Activated CD8-positive, alpha-beta T cell treated with anti-CD3 and anti-CD28 coated beads for 36 hours (primary cell): ENCODE data around the gene NEURL1. TPM values are rescaled to one million over a fixed set of nuclear protein-coding genes. Genes with fewer than 3 reads are reported as not detected.
"Not testable (repeated sequence)": the region's sequence is repeated elsewhere in the genome, so short reads cannot be mapped to it uniquely, and the experiment has no call there.

Source experiments
- ATAC-seq: fragments of 200-7000 bp; cut with Tn5 transposase; one replicate; pipeline ENCODE4 v1.10.0; 2021; ENCODE audit warnings: mild to moderate bottlenecking, moderate library complexity
- CTCF ChIA-PET: fragments of 350-600 bp; sonication (Branson Sonifier 250); formaldehyde crosslinking; loops from one replicate; lab custom pipeline; 2021; ENCODE audit warnings: antibody characterized with exemption; lab: Charles Lee
- POLR2A ChIA-PET: fragments of 350-600 bp; sonication (Branson Sonifier 250); formaldehyde crosslinking; loops from one replicate; lab custom pipeline; 2021; ENCODE audit warnings: antibody characterized with exemption; lab: Charles Lee
- DNase-seq: peaks from one replicate; pipeline ENCODE4 v3.0.0-alpha.2; 2020
- H3K27ac Mint-ChIP-seq: one replicate; pipeline ENCODE4 v1.8.0; 2021; ENCODE audit warnings: mild to moderate bottlenecking, mixed read lengths
- H3K27me3 Mint-ChIP-seq: one replicate; pipeline ENCODE4 v1.8.0; 2021; ENCODE audit warnings: mixed read lengths
- H3K36me3 Mint-ChIP-seq: one replicate; pipeline ENCODE4 v1.8.0; 2021; ENCODE audit warnings: low read depth, mixed read lengths
- H3K4me1 Mint-ChIP-seq: one replicate; pipeline ENCODE4 v1.8.0; 2021; ENCODE audit warnings: low read depth, mixed read lengths
- H3K4me3 Mint-ChIP-seq: one replicate; pipeline ENCODE4 v1.8.0; 2021; ENCODE audit warnings: mild to moderate bottlenecking, moderate library complexity, mixed read lengths
- H3K9me3 Mint-ChIP-seq: one replicate; pipeline ENCODE4 v1.8.0; 2021; ENCODE audit warnings: mixed read lengths
- intact Hi-C: fragments of 100-400 bp; cut with micrococcal nuclease; formaldehyde crosslinking; loops from one replicate; pipeline ENCODE4 v1.10.0; 2022
- total RNA-seq, 2 experiments: library from RNA; stranded (reverse); gene quantifications; one replicate each; pipeline ENCODE4 v1.2.3, GENCODE V29; 2021
- TF ChIP-seq, protein P1 (sequence below): fragments of 200-600 bp; IDR thresholded peaks from one replicate; pipeline ENCODE4 v1.8.0; 2022; ENCODE audit warnings: antibody characterized with exemption, mild to moderate bottlenecking

NEURL1 gene
- total RNA-seq, 2 experiments from 2014 or later, result 1.7 to 1.9 TPM

DNA sequence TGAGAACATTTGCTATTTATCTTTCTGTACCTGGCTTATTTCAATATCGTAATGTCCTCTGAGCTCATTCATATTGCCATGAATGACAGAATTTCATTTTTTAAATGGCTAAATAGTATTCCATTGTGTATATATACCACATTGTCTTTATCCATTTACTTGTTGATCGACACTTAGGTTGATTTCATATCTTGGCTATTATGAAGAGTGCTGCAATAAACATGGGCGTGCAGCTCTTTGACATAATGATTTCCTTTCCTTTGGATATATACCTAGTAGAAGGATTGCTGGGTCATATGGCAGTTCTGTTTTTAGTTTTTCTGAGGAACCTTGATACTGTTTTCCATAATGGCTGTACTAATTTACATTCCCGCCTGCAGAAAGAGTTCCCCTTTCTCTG lies 30.2 kb downstream of the NEURL1 start:
- ChIA-PET CTCF (interaction anchor here (1.0 to 1.2 kb wide), 2 partner anchors 19 to 155 kb away, joined by 3 read pairs; no protein-coding TSS in a partner anchor), POLR2A (no interaction called here)
- intact Hi-C loops, result no loop called here
- H3K4me3 Mint-ChIP-seq, result no peak overlapping the region
- H3K9me3 Mint-ChIP-seq, result peaks cover 3% of the 10 kb centered on the region
- H3K36me3 Mint-ChIP-seq, result no peaks in the 10 kb centered on the region
- peaks cover 24% of the 10 kb centered on the region for H3K27me3 Mint-ChIP-seq
- ATAC-seq (no peak), DNase-seq (no peak)
- TF ChIP-seq, protein P1, sequence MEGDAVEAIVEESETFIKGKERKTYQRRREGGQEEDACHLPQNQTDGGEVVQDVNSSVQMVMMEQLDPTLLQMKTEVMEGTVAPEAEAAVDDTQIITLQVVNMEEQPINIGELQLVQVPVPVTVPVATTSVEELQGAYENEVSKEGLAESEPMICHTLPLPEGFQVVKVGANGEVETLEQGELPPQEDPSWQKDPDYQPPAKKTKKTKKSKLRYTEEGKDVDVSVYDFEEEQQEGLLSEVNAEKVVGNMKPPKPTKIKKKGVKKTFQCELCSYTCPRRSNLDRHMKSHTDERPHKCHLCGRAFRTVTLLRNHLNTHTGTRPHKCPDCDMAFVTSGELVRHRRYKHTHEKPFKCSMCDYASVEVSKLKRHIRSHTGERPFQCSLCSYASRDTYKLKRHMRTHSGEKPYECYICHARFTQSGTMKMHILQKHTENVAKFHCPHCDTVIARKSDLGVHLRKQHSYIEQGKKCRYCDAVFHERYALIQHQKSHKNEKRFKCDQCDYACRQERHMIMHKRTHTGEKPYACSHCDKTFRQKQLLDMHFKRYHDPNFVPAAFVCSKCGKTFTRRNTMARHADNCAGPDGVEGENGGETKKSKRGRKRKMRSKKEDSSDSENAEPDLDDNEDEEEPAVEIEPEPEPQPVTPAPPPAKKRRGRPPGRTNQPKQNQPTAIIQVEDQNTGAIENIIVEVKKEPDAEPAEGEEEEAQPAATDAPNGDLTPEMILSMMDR, result no peak
- H3K4me1 Mint-ChIP-seq, result peaks cover 3% of the 10 kb centered on the region
- H3K27ac Mint-ChIP-seq, result no peak overlapping the region

DNA sequence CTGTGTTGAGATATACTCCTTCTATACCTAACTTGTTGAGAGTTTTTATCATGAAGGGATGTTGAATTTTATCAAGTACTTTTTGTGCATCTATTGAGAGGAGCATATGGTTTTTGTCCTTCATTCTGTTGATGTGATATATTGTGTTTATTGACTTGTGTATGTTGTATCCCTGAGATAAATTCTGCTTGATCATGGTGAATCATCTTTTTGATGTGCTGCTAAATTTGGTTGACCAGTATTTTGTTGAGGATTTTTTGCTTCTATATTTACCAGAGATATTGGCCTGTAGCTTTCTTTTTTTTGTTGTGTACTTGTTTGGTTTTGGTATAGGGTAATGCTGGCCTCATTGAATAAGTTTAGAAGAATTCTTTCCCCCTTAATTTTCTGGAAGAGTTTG lies 32.4 kb downstream of the NEURL1 start:
- ChIA-PET CTCF (no interaction called here), POLR2A (no interaction called here)
- Mint-ChIP-seq H3K36me3 (no peaks in the 10 kb centered on the region), H3K9me3 (peaks cover 8% of the 10 kb centered on the region), H3K27me3 (peaks cover 25% of the 10 kb centered on the region), H3K4me3 (no peak overlapping the region), H3K27ac (no peak overlapping the region), H3K4me1 (peaks cover 3% of the 10 kb centered on the region)
- no peak for DNase-seq
- TF ChIP-seq, protein P1, result no peak
- intact Hi-C loops, result no loop called here
- no peak for ATAC-seq

DNA sequence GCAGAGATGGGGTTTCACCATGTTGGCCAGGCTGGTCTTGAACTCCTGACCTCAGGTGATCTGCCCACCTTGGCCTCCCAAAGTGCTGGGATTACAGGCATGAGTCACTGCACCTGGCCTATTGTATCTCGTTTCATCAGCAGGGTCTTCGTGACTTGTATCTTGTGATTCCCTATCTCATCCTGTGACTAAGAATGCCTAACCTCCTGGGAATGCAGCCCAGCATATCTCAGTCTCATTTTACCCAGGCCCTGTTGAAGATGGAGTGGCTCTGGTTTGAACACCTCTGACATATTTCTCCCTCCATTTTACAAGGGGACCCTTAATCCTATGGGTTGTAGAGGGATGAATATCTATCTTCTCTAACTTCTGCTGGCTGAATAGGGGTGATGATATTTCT lies 34.0 kb downstream of the NEURL1 start:
- DNase-seq, CTCF ChIA-PET, H3K4me3 Mint-ChIP-seq, H3K9me3 Mint-ChIP-seq, intact Hi-C loops, POLR2A ChIA-PET, H3K4me1 Mint-ChIP-seq, ATAC-seq, H3K27ac Mint-ChIP-seq, H3K36me3 Mint-ChIP-seq: not testable (repeated sequence)
- H3K27me3 Mint-ChIP-seq, result peaks cover 17% of the 10 kb centered on the region

DNA sequence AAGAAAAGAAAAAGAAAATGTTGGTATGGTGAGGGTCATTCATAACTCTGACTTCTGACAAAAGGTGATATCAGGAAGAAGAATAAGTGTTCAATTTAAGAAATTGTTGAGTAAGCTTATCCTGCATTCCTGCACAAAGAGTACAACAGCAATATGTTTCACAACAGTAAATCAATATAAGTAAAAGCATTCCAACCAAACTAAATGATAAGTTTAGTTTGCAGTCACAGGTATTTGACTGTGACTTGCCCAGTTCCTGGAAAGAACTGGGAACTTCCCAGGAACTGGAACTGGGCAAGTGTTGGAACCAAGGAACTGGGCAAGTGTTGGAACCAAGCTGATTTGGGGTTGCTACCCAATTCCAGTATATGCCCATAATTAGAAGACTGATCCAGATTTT lies 35.0 kb downstream of the NEURL1 start:
- Mint-ChIP-seq H3K4me3 (no peak overlapping the region), H3K4me1 (no peaks in the 10 kb centered on the region), H3K36me3 (no peaks in the 10 kb centered on the region), H3K27me3 (peaks cover 17% of the 10 kb centered on the region), H3K9me3 (peaks cover 8% of the 10 kb centered on the region), H3K27ac (no peak overlapping the region)
- ChIA-PET CTCF (no interaction called here), POLR2A (no interaction called here)
- ATAC-seq (no peak), DNase-seq (no peak)
- TF ChIP-seq, protein P1, result no peak
- intact Hi-C loops, result no loop called here

DNA sequence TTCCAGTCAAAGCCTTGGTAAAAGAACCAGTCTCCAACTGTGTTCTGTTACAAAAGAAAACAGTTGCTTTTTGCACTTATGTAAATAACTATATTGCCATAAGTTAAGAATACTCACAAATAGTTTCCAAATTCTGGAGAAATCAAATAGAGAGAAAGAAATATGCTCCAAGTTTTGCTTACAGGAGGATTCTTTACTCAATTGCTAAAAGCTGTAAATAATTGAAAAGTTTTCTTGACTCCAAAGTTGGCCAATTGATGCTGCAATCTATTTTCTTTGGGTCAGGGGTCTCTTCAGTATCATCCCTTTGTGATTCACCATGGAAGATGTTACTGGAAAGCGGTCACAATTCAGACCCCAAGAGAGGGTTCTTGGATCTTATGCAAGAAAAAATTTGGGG lies 36.0 kb downstream of the NEURL1 start:
- H3K9me3 Mint-ChIP-seq, result peaks cover 14% of the 10 kb centered on the region
- ChIA-PET CTCF (interaction anchor here (1.0 kb wide), 1 partner anchor 13 kb away, joined by 3 read pairs; no protein-coding TSS in a partner anchor), POLR2A (no interaction called here)
- no peak for DNase-seq
- H3K36me3 Mint-ChIP-seq, result peaks cover 3% of the 10 kb centered on the region
- peaks cover 22% of the 10 kb centered on the region for H3K27me3 Mint-ChIP-seq
- TF ChIP-seq, protein P1, result no peak
- H3K4me1 Mint-ChIP-seq, result no peaks in the 10 kb centered on the region
- intact Hi-C loops, result no loop called here
- ATAC-seq, result no peak
- no peak overlapping the region for H3K4me3 Mint-ChIP-seq
- H3K27ac Mint-ChIP-seq, result no peak overlapping the region
